K562 (cell line): Measurements from ENCODE around the gene SOBP. TPM values are rescaled to one million over a fixed set of nuclear protein-coding genes. Genes with fewer than 3 reads are reported as not detected.

ENCODE experiments used
- ATAC-seq: fragments of 200-7000 bp; cut with Tn5 transposase; 3 replicates; pipeline ENCODE4 v1.9.1; 2020; ENCODE audit warnings: moderate library complexity
- BruUV-seq: library from RNA; stranded (reverse); fragments of 400-500 nt; replicated peaks from 2 replicates; lab custom pipeline; 2021; lab: Mats Ljungman, UMichigan
- CTCF ChIA-PET: fragments of 300-600 bp; formaldehyde crosslinking; extraction: SDS; loops from one replicate; lab custom pipeline; 2021; ENCODE audit warnings: low intra/inter-chr PET ratio; lab: Yijun Ruan, JAX
- POLR2A ChIA-PET: fragments of 300-600, 350-650 bp; sonication (Branson Sonifier 250); formaldehyde crosslinking; extraction: SDS; loops from one replicate; lab custom pipeline; 2021; ENCODE audit warnings: antibody characterized with exemption, inconsistent platforms; lab: Yijun Ruan, JAX
- DNase-seq, 4 experiments: peaks; one replicate each; pipeline versions ENCODE4 v3.0.0 to v3.0.0-alpha.2; 2011 to 2018; ENCODE audit warnings: low spot score in 3 of 4, mixed read lengths in 3 of 4; ENCODE audit errors: extremely low read depth in 1 of 4
- FAIRE-seq: peaks from 2 replicates; lab custom pipeline; 2011; peaks lifted over from hg19 to GRCh38; lab: Jason Lieb, UNC
- H2AFZ ChIP-seq: 2 replicates; pipeline ENCODE4 v1.6.0; 2011; ENCODE audit warnings: low read depth, low read length, control low read depth, inconsistent platforms
- H3K27ac ChIP-seq: fragments of 200-600 bp; 3 replicates; pipeline ENCODE4 v1.8.0; 2011; ENCODE audit warnings: low read depth, mild to moderate bottlenecking, control low read depth, inconsistent platforms, low read length, moderate library complexity, mixed read lengths; ENCODE audit errors: extremely low read depth
- H3K27me3 ChIP-seq, 2 experiments: fragments of 300-600 bp in 1 of 2; 2 replicates in 1 of 2; 3 replicates in 1 of 2; pipeline versions ENCODE4 v1.6.0 to v1.8.0; 2011; ENCODE audit warnings: inconsistent platforms in 2 of 2, low read length in 2 of 2, mild to moderate bottlenecking in 1 of 2, mixed read lengths in 1 of 2, moderate library complexity in 1 of 2; ENCODE audit not compliant: control insufficient read depth in 2 of 2, insufficient read depth in 2 of 2
- H3K36me3 ChIP-seq: fragments of 300-600 bp; 3 replicates; pipeline ENCODE4 v1.8.0; 2011; ENCODE audit warnings: mild to moderate bottlenecking, low read length, inconsistent platforms; ENCODE audit not compliant: control insufficient read depth, insufficient read depth
- H3K4me1 ChIP-seq, 2 experiments: fragments of 200-600 bp in 1 of 2; replicated peaks in 1 of 2; 2 replicates in 1 of 2; 3 replicates in 1 of 2; pipeline versions ENCODE4 v1.5.1 to v1.8.0; 2011; ENCODE audit warnings: inconsistent platforms in 2 of 2, low read length in 2 of 2, mild to moderate bottlenecking in 1 of 2, mixed read lengths in 1 of 2, moderate library complexity in 1 of 2; ENCODE audit not compliant: control insufficient read depth in 2 of 2, insufficient read depth in 2 of 2
- H3K4me2 ChIP-seq: 2 replicates; pipeline ENCODE4 v1.6.1; 2011; ENCODE audit warnings: low read length, control low read depth, inconsistent platforms, mixed read lengths; ENCODE audit not compliant: insufficient read depth
- H3K4me3 ChIP-seq: fragments of 200-600 bp; sonication (generic), shearing (Covaris generic); 2 replicates; pipeline ENCODE4 v1.5.1; 2016; ENCODE audit warnings: control low read depth, inconsistent platforms
- H3K79me2 ChIP-seq: fragments of 200-600 bp; 3 replicates; pipeline ENCODE4 v1.8.0; 2011; ENCODE audit warnings: low read length, inconsistent platforms; ENCODE audit not compliant: control insufficient read depth, insufficient read depth
- H3K9ac ChIP-seq, 2 experiments: 2 replicates each; pipeline versions ENCODE4 v1.6.0 to v1.6.1; 2011; ENCODE audit warnings: low read depth in 2 of 2, low read length in 2 of 2, control low read depth in 1 of 2, inconsistent platforms in 1 of 2, mild to moderate bottlenecking in 1 of 2, mixed read lengths in 1 of 2; ENCODE audit not compliant: insufficient read depth in 1 of 2
- H3K9me1 ChIP-seq: one replicate; pipeline ENCODE4 v1.6.0; 2011; ENCODE audit warnings: inconsistent platforms, mild to moderate bottlenecking, low read length, moderate library complexity; ENCODE audit not compliant: control insufficient read depth, insufficient read depth
- H3K9me3 ChIP-seq: replicated peaks from 2 replicates; pipeline ENCODE4 v1.5.1; 2011; ENCODE audit warnings: low read depth, low read length, inconsistent platforms; ENCODE audit not compliant: control insufficient read depth, insufficient read depth
- H4K20me1 ChIP-seq: replicated peaks from 2 replicates; pipeline ENCODE4 v1.6.1; 2011; ENCODE audit warnings: low read length, inconsistent platforms, mixed read lengths; ENCODE audit not compliant: control insufficient read depth, insufficient read depth
- ARID4B ChIP-seq: sonication (generic); formaldehyde crosslinking; IDR thresholded peaks from 2 replicates; pipeline ENCODE4 v1.8.0; 2022; ENCODE audit warnings: mild to moderate bottlenecking, missing genetic modification reagents
- BHLHE40 ChIP-seq: IDR thresholded peaks from 2 replicates; pipeline ENCODE4 v1.6.1; 2011; ENCODE audit warnings: low read length, improper control_type of control experiment
- CGGBP1 ChIP-seq: fragments of 250-450 bp; sonication (Bioruptor Pico); IDR thresholded peaks from 2 replicates; pipeline ENCODE4 v1.9.0; 2021; ENCODE audit warnings: mild to moderate bottlenecking
- RBM25 ChIP-seq: fragments of 200-400 bp; formaldehyde crosslinking; IDR thresholded peaks from 2 replicates; pipeline ENCODE4 v1.6.1; 2018; ENCODE audit warnings: low read length, low read depth, moderate library complexity; ENCODE audit not compliant: severe bottlenecking
- TRIM25 ChIP-seq: fragments of 450-650 bp; IDR thresholded peaks from 2 replicates; pipeline ENCODE4 v1.7.0; 2016; ENCODE audit warnings: borderline replicate concordance
- ZNF232 ChIP-seq: sonication (generic); formaldehyde crosslinking; IDR thresholded peaks from 2 replicates; pipeline ENCODE4 v1.8.0; 2022; ENCODE audit warnings: mild to moderate bottlenecking, missing genetic modification reagents
- WGBS: fragments of 100-300 bp; shearing (Covaris generic); methylation state at CpG from one replicate; pipeline ENCODE4 v1.1.6; 2016; ENCODE audit warnings: low coverage, mixed read lengths; ENCODE audit not compliant: insufficient coverage; ENCODE audit errors: missing lambda C conversion rate; 5-methylcytosine and 5-hydroxymethylcytosine counted together
- in situ Hi-C: fragments of 300-500 bp; cut with MboI; formaldehyde crosslinking; loops from 4 replicates; pipeline ENCODE4 v1.15.0; 2018; ENCODE audit warnings: inconsistent platforms, mixed read lengths
- intact Hi-C: fragments of 100-400 bp; cut with micrococcal nuclease; formaldehyde crosslinking; loops from 2 replicates; pipeline ENCODE4 v1.14.2; 2022
- polyA plus RNA-seq, 8 experiments: library from polyadenylated mRNA; depleted of rRNA in 4 of 8; stranded (reverse) in 5 of 8; unstranded in 3 of 8; fragments of >200 nt; fragmentation: Nextera tagmentation in 2 of 8; fragmentation: Illumina TruSeq in 1 of 8; extraction: Ambion mirVana in 2 of 8; extraction: Trizol in 1 of 8; gene quantifications; 2 replicates each; pipeline versions ENCODE4 v1.2.1 to v1.2.3, GENCODE V29; 2011 to 2014; ENCODE audit warnings: inconsistent platforms in 1 of 8, missing spikeins in 1 of 8
- total RNA-seq, 7 experiments: library from RNA; depleted of rRNA in 6 of 7; stranded (reverse); fragments of >200 nt in 6 of 7; fragmentation: Illumina TruSeq in 2 of 7; extraction: Trizol in 2 of 7; gene quantifications; 2 replicates each; pipeline versions ENCODE4 v1.2.1 to v1.2.3, GENCODE V29; 2011 to 2021; ENCODE audit warnings: low replicate concordance in 1 of 7

The SOBP gene
- total and polyA plus RNA-seq, 9 of the 15 experiments (the other 6 are each of a cell fraction or from before 2014, with no cell fraction given), result 0.16 TPM; not detected in 8

GRCh38 chr6:107600936-107601335, 111.0 kb downstream of the SOBP start:
- H4K20me1 ChIP-seq, result no peaks in the 10 kb centered on the region
- H3K4me2 ChIP-seq, result no peak overlapping the region
- POLR2A ChIA-PET, result no interaction called here
- no peak for FAIRE-seq
- no peaks in the 10 kb centered on the region for H3K79me2 ChIP-seq
- H3K36me3 ChIP-seq, result no peaks in the 10 kb centered on the region
- no peak for DNase-seq
- no peaks in the 10 kb centered on the region for H3K9me3 ChIP-seq
- H2AFZ ChIP-seq, result no peak overlapping the region
- H3K4me1 ChIP-seq, result no peaks in the 10 kb centered on the region
- TF ChIP-seq TRIM25 (no peak), ARID4B (CRISPR knock-in tag) (no peak), BHLHE40 (no peak), RBM25 (no peak), CGGBP1 (CRISPR knock-in tag) (no peak), ZNF232 (CRISPR knock-in tag) (no peak)
- TF ChIP-seq, all 486 proteins: peak for 0
- Histone ChIP-seq H3K27me3 (peaks cover 5 to 9% of the 10 kb centered on the region in 2 experiments; a peak in 4 of 5 replicates), H3K4me3 (no peak overlapping the region), H3K9ac (no peak overlapping the region), H3K9me1 (no peaks in the 10 kb centered on the region), H3K27ac (no peak overlapping the region)
- 8% methylated on average over 5 of the region's 5 CpGs for WGBS
- in situ Hi-C loops (no loop called here), intact Hi-C loops (no loop called here)
- no peak for ATAC-seq
- CTCF ChIA-PET, result interaction anchor here (0.7 kb wide), 1 partner anchor 1293 kb away, joined by 3 read pairs; no protein-coding TSS in a partner anchor
- no TSS peak for BruUV-seq
